HFF-Myc (cell line): ENCODE results near the gene SLC17A2.

Experiments used
- DNase-seq: peaks from one replicate; pipeline ENCODE4 v3.0.0-alpha.2; 2011; ENCODE audit warnings: low read depth; ENCODE audit errors: extremely low read depth
- H3K4me3 ChIP-seq: replicated peaks from 2 replicates; pipeline ENCODE4 v1.5.1; 2011; ENCODE audit warnings: low read depth, mild to moderate bottlenecking, control low read depth, low read length
- TF ChIP-seq, protein P1 (sequence below): IDR thresholded peaks from 2 replicates; pipeline ENCODE4 v1.5.1; 2012; ENCODE audit warnings: mild to moderate bottlenecking, low read depth, low read length, control low read depth; ENCODE audit errors: missing control alignments

Gene SLC17A2

GRCh38 chr6:25960734-25961133, 30.2 kb upstream of the SLC17A2 start:
- TF ChIP-seq, protein P1, sequence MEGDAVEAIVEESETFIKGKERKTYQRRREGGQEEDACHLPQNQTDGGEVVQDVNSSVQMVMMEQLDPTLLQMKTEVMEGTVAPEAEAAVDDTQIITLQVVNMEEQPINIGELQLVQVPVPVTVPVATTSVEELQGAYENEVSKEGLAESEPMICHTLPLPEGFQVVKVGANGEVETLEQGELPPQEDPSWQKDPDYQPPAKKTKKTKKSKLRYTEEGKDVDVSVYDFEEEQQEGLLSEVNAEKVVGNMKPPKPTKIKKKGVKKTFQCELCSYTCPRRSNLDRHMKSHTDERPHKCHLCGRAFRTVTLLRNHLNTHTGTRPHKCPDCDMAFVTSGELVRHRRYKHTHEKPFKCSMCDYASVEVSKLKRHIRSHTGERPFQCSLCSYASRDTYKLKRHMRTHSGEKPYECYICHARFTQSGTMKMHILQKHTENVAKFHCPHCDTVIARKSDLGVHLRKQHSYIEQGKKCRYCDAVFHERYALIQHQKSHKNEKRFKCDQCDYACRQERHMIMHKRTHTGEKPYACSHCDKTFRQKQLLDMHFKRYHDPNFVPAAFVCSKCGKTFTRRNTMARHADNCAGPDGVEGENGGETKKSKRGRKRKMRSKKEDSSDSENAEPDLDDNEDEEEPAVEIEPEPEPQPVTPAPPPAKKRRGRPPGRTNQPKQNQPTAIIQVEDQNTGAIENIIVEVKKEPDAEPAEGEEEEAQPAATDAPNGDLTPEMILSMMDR, result no peak
- H3K4me3 ChIP-seq, result no peak overlapping the region
- no peak for DNase-seq

- no peak overlapping the region for H3K4me3 ChIP-seq
- TF ChIP-seq, protein P1, result no peak
- DNase-seq, result no peak
Measured at GRCh38 chr6:25959890-25960536, 29.5 kb upstream of the SLC17A2 start.

DNA sequence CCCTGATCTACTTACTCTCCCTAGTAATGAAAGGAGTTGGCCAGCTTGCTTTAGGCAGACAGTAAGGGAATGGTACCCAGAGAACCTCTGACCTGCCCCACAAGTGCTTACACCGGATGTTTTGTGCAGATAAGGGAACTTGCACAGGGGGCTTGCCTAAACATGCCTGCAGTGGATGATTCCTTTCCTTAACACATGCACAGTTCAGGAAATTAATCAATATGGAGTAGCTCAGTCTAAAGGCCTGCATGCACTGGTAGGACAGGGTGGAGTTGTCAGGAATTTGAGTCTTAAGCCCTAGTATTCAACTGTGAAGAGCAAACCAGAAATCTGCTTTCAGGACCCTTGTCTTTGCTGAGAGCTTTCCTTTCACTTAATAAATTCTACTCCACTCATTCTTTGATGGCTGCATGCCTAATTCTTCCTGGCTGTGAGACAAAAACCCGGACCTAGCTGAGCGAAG, 28.2 kb upstream of the SLC17A2 start:
- H3K4me3 ChIP-seq, result no peak overlapping the region
- TF ChIP-seq, protein P1, result no peak
- no peak for DNase-seq

GRCh38 chr6:25956226-25956625, 25.7 kb upstream of the SLC17A2 start:
- TF ChIP-seq, protein P1, result no peak
- no peak for DNase-seq
- no peak overlapping the region for H3K4me3 ChIP-seq

- no peak for DNase-seq
- no peak overlapping the region for H3K4me3 ChIP-seq
- TF ChIP-seq, protein P1, result no peak
Measured at GRCh38 chr6:25954756-25955155, 24.3 kb upstream of the SLC17A2 start.

DNA sequence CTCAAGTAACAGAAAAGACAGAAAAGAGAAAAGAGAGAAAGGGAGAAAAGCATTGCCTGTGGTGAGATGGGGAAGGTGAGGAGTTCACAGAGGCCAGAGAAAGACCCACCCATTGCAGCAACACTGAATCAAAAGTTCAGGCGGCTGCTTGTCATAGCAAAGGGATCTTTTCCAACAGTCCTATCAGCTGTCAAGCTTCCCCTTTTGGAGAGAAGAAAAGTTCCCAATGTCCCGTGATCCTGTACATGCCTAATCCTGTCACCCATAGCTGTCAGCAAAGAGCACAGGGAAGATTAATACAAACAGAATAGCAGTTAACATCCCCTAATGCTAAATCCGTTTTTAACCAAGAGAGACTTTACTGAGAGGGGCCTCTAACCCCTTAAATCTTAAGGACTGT, 23.2 kb upstream of the SLC17A2 start:
- no peak for DNase-seq
- TF ChIP-seq, protein P1, result no peak
- H3K4me3 ChIP-seq, result no peak overlapping the region

DNA sequence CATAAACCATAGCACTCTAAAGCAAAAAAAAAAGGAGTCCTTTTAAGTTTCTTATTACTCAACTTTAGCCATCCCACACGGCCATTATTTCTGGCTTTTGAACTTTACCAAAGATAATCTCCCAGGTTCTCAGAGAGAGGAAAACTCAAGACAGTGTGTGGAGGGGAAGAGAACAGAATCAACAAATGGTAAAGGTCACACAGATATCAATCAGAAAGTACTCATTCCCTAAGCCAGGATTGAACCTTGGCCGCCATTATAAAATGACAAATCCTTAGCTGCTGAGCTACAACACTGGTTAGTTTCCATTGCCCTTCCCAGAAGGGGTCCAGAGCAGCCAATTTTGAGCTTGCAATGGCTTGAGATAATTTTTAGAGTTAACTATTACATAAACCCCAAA, 22.0 kb upstream of the SLC17A2 start:
- TF ChIP-seq, protein P1, result no peak
- DNase-seq, result no peak

More for the DNA sequence above, 22.0 kb upstream of the SLC17A2 start:
- no peak overlapping the region for H3K4me3 ChIP-seq
